ENCODE measurements around the gene TPSD1.
"Not testable (repeated sequence)": the region's sequence is repeated elsewhere in the genome, so short reads cannot be mapped to it uniquely, and the experiment has no call there.

TPSD1 gene

DNA sequence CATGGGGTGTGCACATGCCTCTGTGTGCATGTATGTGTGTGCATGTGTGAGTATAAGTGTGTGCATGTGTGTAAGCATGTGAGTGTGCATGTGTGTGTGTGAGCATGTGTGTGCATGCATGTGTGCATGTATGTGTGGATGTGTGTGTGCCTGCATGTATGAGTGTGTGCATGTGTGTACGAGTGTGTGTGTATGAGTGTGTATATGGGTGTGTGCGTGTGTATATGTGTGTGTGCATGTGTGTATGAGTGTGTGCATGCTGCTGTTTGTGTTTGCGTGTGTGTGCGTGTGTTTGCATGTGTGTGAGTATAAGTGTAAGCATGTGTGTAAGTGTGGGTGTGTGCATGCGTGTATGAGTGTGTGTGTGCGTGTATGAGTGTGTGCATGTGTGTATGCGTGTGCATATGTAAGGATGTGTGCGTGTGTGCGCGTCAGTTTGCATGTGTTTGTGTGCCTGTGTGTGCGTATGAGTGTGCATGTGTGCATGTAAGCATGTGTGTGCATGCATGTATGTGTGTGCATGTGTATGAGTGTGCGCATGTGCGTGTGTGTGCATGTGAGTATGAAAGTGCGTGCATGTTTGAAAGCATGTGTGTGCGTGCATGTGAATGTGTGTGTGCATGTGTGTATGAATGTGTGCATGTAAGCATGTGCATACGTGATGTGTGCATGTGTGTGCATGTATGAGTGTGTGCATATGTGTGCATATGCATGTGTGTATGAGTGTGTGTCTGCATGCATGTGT, 8.6 kb downstream of the TPSD1 start:
- no peak for DNase-seq

DNA sequence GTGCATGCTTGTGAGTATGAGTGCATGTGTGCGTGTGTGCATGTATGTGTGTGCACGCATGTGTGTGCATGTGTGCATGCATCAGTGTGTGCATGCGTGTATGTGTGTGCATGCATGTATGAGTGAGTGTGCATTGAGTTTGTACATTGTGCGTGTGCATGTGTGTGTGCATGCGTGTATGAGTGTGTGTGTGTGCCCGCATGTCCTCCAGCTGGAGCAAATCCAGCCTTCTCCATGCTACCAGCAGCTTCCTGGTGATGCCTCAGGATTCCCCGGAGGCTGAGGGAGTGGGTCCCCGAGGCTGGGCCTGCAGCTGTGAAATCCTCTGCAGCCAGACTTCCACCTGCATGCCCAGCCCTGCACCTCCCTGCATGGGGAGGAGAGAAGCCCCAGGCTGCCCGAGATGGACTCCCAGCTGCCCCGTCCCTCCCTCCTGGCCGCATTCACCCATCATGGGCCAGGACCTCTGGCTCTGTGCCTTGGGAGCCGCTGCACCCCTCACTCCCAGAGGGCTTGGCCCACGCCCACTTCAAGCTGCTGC, 9.3 kb downstream of the TPSD1 start:
- no peak for DNase-seq

DNA sequence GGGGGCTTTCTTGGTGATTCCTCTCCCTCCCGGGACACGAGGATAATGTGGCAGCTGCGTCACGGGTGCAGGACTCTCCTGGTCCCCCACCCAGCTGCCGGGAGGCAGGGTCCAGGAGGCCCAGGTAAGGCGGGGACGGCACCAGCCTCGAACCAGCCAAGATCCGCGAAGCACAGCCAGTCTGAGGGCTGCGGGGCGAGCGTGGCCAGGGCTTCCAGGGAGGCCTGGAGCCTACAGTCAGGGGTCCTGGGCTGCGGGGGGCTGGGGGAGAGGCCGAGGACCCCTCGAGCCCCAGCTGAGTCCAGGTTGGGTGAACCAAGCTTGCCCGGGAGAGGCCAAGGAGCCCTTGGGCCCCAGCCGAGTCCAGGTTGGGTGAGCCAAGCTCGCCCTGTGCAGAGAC, 10.0 kb downstream of the TPSD1 start:
- no peak for DNase-seq

DNA sequence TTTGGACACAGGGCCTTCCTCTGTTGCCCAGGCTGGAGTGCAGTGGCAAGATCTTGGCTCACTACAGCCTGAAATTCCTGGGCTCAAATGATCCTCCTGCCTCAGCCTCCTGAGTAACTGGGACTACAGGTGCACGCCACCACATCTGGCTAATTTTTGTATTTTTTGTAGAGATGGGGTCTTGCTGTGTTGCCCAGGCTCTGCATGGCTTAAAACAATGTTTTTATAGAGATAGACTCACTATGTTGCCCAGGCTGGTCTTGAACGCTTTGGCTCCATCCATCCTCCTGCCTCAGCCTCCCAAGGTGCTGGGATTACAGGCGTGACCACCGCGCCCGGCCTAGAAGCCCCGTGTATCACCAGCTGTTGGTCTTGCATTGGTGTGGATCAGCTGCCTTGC, 13.5 kb downstream of the TPSD1 start:
- not testable (repeated sequence) for DNase-seq

DNA sequence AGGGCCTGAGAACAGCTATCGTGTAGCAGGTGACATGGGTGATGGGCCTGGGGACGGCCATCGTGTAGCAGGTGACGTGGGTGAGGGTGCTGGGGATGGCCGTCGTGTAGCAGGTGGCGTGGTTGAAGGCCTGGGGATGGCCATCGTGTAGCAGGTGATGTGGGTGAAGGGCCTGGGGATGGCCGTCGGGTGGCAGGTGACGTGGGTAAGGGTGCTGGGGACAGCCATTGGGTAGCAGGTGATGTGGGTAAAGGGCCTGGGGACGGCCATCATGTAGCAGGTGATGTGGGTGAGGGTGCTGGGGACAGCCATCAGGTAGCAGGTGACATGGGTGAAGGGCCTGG, 15.5 kb downstream of the TPSD1 start:
- no peak for DNase-seq

DNA sequence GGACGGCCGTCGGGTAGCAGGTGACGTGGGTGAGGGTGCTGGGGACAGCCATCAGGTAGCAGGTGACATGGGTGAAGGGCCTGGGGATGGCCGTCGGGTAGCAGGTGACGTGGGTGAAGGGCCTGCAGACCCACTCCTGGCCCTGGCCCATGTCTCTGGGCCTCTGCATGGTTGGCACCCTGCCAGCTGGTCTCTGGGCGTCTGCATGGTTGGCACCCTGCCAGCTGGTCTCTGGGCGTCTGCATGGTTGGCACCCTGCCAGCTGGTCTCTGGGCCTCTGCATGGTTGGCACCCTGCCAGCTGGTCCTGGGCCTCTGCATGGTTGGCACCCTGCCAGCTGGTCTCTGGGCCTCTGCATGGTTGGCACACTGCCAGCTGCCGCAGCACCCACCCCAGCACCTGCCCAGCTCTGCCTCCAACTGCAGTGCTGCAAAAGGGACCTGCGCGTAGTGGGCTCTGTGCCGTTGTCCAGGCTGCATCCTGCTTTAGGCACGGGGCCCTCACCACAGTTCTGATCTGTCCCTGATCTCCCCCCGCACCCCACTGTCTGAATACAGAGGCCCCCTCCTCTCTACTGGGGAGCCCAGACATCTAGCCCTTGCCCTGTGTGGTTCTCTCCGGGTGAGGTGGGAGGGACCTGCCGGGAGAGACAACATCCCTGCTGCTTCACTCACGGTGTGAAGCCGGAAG, 16.0 kb downstream of the TPSD1 start:
- peak; percentile 59 for DNase-seq

DNA sequence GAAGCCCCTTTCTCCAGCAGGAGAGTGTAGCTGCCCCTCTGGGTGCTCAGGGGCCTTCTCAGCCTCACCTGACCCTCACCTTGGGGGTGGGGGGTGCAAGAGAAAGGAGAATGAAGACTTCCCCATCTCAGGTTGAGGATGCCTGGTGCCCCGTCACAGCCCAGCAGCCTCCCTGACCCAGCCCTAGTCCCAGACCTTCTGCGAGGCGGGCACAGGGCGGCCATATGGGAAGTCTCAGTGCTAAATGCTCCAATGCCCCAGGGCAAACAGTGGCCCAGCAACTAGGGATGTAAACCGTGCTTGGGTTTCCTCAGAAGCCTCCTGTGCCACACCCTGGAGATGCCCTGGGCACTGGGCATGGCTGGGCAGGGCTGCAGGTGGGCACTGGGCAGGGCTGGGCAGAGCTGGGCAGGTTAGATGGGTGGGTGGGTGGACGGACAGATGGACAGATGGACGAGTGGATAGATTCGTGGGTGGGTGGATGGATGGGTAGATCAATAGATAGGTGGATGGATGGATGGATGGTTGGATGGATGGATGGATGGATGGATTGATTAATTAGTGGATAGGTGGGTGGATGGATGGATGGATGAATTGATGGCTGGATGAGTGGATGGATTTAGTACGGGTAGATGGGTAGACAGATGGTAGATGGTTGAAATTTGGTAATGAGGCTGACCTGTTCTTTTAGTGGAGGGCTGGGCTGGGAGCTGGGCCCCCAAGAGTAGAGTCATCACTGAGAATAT, 16.8 kb downstream of the TPSD1 start:
- no peak for DNase-seq

DNA sequence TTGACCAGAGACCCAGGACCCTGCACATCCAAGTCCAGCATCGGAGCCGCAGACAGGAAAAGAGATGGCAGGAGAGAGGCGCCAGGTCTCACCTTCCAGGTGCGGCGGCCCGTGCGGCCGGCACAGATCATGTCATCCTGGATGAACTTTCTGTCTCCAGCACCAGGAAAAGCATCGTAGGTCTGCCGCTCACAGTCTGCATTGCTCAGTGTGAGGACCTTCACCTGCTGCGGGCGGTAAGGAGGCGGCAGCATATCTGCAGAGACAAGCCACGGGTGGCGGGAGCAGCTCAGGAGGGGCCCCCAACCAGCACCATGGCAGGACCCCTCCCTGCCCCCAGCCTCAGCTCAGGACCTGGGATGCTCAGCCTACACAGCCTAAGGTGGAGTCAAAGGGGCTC, 17.9 kb downstream of the TPSD1 start:
- no peak for DNase-seq

DNA sequence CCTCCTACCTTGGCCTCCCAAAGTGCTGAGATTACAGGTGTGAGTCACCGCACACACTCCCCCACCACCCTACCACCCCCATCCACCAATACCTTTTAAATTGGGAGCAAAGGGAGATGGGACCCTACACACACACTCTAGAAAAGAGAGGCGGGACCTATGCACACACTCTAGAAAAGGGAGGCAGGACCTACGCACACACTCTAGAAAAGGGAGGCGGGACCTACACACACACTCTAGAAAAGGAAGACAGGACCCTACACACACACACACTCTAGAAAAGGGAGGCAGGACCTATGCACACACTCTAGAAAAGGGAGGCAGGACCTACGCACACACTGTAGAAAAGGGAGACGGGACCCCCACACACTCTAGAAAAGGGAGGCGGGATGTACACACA, 18.9 kb downstream of the TPSD1 start:
- no peak for DNase-seq

DNA sequence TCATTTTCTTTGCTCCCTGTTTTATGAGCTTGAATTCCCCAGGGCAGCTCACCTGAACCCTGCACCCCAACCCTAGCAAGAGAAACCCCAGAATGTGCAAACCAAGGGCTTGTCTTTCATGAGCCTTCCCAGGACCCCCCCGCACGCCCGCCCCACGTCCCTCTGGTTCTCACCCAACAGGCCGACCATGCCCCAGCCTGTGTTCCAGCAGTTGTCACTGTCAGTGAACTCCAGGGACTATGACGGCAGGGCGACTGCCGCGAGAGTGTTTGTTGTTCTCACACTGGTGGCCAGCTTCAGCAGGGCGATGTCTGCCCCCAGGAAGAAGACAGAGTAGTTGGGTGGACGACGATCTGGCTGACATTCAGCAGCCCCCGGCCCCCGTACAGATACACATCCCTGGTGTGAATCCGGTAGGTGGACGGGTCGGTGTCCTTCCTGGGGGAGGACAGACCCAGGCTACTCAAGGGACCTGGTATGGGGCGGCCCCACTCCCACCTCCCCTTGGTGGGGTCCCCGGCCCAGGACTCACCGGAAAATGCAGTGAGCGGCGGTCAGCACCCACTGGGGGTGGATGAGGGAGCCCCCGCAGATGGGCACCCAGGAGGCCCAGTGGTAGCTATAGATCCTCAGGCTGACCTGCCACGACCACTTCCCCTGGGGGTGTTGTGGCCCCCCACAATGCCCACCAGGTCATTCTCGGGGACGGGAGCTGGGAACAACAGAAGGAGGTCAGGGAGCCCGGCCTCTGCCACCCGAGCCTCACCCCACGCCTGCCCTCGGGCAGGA, 20.1 kb downstream of the TPSD1 start:
- DNase-seq: no peak

DNA sequence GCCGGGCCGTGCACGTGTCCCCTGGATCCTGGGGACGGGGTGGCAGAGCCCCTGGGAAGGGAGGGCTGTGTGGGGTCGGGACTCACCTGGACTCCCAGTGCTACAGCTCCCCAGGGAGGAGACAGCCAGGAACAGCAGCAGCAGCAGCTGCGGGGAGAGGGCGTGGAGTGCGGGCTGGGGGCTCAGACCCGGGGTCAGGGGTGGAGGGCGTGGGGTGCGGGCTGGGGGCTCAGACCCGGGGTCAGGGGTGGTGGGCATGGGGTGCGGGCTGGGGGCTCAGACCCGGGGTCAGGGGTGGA, 20.7 kb downstream of the TPSD1 start:
- no peak for DNase-seq

DNA sequence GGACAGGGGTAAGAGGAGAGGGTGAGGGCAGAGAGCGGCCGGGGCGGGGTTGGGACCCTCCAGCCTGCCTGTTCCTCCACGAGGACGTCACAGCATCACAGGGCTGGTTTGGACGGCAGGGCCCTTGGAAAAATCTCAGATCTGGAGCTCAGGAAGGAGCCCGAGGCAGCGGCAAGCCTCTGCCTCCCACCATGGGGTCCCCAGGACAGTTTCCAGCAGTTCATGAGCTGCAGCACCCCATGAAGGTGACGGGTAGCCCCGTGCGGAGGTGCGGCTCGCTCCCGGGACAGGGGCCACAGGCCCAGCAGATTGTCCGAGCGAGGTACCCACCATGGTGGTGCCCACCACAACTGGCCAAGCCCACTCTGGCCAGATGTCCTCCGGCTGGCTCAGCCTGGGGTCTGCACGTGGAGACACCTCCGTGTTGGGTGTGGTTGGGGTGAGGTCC, 21.3 kb downstream of the TPSD1 start:
- no peak for DNase-seq

DNA sequence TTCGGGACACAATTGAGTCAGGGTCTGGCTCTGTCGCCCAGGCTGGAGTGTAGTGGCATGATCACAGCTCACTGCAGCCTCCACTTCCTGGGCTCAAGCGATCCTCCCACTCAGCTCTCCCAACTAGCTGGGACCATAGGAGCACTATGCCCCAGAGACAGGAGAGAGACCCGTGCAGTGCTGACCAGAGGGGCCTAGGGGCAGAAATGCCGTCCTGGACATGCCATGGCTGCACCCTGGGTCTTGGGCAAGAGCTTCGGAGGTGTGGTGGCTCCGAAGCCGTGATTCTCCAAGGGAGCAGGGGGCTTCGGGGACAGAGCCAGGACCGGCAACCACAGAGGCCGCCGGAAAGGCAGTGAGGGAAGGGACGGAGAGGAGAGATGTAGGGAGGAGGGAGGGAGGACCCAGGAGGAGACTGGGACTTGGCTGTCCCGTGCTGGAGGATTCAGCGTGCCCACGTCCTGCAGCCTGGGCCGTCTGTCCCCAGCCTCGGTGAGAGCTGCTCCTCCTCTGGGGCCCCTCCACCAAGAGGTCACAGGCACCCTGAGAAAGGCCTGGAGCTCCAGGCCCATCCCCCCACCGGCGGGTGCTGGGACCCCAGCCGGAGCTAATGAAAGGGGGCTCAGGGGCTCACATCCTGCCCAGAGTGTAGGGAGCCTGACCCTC, 21.9 kb downstream of the TPSD1 start:
- DNase-seq: no peak

DNA sequence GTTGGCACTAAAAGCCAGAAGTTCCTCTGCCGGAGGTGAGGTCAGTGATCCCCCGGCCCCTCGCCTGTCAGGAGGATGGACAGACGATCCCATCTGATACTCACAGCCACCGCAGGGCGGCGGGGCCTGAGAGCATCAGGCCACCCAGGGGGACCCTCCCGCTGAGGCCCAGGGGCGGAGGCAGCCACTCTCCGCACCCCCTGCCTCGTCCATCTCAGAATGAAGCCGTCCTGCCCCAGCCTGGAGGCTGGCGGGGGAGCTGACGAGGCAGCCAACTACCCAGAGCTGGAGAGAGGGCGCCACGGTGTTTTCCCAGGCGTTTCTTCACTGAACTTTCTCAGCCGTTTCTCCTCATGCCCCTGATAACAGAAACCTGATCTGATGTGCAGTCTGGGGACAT, 22.6 kb downstream of the TPSD1 start:
- DNase-seq: no peak

DNA sequence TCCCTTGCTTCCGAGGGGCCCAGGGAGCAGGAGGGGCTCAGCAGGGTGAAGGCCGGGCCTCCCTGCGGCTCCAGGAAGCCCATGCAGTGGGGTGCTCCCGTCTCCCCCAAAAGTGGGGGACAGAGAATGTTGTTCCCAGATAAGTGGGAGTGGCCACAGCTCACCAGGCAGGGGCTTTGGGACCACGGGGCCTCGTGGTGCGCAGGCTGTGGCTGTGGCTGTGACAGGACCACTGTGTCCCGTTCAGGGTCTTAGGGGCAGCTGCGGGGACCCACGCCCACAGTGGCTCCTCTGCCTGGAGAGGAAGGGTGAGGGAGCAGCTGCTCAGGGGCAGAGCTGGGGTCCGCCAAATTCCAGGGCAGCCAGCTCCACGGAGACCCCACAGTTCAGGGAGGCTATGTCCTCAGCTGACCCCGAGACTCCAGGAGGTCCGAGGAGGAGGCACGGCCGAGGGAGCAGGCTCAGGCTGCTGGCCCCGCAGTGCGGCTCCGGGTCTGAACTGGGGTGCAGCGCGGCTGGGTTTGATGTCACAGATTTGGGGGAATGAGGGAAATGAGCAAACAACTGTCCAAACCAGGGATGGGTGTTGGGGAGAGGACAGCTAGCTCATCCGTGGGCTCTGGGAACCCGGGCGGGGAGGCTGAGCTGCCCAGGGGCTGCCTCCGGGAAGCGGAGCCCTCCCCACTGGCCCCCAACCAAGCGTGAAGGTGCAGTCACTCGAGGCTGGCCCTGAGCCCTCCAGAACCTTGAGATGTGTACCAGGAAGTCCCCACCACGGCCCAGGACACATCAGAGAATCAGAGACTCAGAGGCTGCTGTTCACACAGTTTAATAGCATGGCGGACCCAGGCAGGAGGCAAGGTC, 23.4 kb downstream of the TPSD1 start:
- no peak for DNase-seq

DNA sequence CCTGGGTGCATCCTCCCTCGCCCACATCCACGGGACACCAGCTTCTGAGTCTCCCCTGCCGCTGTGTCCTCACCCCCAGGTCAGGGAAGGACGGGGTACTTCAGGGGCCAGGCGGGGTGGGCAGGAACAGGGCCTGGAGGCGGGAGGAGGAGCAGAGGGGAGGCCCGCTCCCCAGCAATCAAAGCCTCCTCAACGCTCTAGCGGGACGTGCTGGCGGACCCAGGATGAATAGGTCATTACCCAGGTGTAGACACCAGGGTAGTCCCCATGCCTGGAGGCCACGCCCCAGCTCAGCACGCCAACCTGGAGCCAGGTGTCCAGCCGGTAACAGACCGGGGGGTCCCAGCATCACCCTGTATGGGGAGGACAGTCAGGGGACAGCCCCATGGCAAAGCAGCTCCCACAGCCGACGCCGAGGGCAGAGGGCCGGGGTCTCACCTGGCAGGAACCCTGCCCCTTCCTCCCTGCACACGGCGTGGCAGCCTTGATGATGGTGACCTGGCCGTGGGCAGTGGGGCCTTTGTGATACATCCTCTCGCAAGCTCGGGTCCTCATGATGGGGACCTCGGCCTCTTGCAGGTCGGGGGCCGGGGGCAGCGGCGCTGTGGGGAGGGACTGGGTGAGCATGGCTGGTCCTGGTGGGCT, 24.2 kb downstream of the TPSD1 start:
- DNase-seq: no peak

DNA sequence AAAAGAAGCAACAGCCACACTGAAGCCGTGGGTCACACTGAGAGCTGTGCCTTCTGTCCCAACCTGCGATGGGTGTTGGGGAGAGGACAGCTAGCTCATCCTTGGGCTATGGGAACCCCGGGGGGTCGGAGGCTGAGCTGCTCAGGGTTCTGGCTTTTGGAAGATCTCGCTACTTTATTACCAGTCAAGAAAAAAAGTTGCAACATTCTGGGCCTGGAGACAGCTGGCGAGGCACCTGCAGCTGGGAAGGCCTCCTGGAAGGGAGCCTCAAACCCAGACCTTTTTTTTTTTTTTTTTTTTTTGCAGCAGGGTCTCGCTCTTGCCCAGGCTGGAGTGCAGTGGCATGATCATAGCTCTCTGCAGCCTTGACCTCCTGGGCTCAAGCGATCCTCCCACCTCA, 24.9 kb downstream of the TPSD1 start:
- no peak for DNase-seq

DNA sequence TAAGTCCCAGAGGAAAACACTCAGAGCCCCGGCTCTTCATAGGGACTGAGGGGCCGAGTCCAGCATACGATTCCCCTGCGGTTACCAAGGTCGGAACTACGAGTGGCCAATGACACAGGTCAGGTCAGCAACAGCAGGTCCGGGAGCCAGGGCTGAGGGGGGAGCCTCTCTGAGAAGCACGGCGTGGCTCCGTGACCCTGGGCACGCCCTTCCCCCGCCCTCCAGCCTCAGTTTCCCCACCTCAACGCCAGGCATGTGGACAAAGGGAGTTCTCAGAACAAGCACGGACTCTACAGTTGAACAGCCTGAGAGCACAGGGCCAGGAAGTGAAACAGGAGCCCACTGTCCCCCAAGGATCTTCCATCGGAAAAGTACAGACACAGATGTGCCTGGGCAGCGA, 25.6 kb downstream of the TPSD1 start:
- DNase-seq: no peak

DNA sequence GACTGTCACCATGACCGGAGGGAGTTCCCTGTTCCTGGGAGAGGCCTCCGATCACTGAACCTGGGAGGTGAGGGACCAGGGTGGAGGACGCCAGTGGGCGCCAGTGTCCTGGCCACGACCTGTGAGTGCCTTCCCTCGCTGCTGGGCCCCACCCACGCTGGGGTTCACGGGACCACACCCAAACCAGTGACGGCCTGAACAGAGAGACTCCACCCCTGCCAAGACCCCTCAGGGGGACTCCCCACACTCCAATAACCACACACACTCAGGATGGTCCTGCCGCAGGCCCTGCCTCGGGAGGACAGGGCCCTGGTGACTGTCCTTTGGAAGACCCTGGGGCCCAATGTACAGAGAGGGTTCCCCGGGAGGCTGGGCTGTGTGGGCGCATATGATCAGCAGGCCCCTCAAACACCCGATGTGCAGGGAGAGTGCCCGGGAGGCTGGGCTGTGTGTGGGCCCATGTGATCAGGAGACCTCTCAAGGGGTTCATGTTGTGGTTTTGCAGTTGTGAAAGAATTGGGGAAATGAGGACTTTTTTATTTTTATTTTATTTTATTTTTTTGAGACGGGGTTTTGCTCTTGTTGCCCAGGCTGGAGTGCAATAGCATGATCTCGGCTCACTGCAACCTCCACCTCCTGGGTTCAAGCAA, 26.6 kb downstream of the TPSD1 start:
- DNase-seq: no peak

DNA sequence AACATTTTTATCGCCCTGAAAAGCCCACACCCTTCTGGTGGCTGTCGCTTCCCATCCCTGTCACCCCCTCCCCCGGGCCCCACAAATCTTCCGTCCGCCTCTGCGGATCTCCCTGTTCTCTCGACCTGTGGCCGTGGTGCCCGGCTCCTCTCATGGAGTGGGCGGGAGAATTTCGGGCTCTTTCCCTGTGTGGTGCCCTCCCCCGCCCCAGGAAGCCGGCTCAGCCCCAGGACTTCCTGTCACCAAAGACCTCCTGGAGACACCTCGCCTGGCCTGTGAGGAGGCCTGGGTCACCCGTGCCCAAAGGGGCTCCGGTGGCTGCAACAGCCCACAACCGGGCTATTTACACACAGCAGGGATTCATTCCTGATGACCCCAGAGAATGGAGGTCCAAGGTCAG, 27.4 kb downstream of the TPSD1 start:
- DNase-seq: no peak

Measured in DMS 273 treated with DMSO at 0.1 percent for 48 hours (cell line).